ENCODE measurements around the gene GRIK4.

- TF ChIP-seq, protein P1, sequence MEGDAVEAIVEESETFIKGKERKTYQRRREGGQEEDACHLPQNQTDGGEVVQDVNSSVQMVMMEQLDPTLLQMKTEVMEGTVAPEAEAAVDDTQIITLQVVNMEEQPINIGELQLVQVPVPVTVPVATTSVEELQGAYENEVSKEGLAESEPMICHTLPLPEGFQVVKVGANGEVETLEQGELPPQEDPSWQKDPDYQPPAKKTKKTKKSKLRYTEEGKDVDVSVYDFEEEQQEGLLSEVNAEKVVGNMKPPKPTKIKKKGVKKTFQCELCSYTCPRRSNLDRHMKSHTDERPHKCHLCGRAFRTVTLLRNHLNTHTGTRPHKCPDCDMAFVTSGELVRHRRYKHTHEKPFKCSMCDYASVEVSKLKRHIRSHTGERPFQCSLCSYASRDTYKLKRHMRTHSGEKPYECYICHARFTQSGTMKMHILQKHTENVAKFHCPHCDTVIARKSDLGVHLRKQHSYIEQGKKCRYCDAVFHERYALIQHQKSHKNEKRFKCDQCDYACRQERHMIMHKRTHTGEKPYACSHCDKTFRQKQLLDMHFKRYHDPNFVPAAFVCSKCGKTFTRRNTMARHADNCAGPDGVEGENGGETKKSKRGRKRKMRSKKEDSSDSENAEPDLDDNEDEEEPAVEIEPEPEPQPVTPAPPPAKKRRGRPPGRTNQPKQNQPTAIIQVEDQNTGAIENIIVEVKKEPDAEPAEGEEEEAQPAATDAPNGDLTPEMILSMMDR (IDR thresholded peaks at IDR 0.05), result no peak
- no peak for TF ChIP-seq POLR2A (IDR thresholded peaks at IDR 0.05)
- no peak for TF ChIP-seq POLR2AphosphoS5 (IDR thresholded peaks at IDR 0.05)
Observed at GRCh38 chr11:120486138-120486537, 25.4 kb upstream of the GRIK4 start.
